ENCODE measurements around the gene EN1. TPM values are rescaled to one million over a fixed set of nuclear protein-coding genes. Genes with fewer than 3 reads are reported as not detected.

Gene EN1
- total and polyA plus RNA-seq, 2 of the 13 experiments (the other 11 are each of a cell fraction or from before 2014, with no cell fraction given) = not detected

GRCh38 chr2:118813111-118813510, 34.3 kb downstream of the EN1 start:
- H3K9me3 ChIP-seq (ENCODE audit: low read length) = no peaks in the 10 kb centered on the region
- H3K79me2 ChIP-seq (ENCODE audit: insufficient read depth, low read length) = no peaks in the 10 kb centered on the region
- BruUV-seq (replicated peaks) = no TSS peak
- WGBS (ENCODE audit: low lambda C conversion rate) = 15% methylated on average over 8 of the region's 8 CpGs
- FAIRE-seq = no peak
- H3K4me3 ChIP-seq (replicated peaks in 1 of 3; ENCODE audit: insufficient read depth in 1 of 3, low read depth in 2 of 3, low read length in 3 of 3) = no peak overlapping the region
- ChIA-PET CTCF (ENCODE audit: low intra/inter-chr PET ratio, low total read pairs) (no interaction called here), POLR2A (no interaction called here)
- no peak overlapping the region for H2AFZ ChIP-seq (ENCODE audit: low read length)
- no peak overlapping the region for H3K4me2 ChIP-seq (ENCODE audit: low read depth, low read length)
- peaks cover 5 to 54% of the 10 kb centered on the region in 2 experiments; a peak in 4 of 5 replicates for H3K27me3 ChIP-seq (ENCODE audit: control insufficient read depth in 1 of 2, insufficient read depth in 2 of 2, low read length in 2 of 2)
- H3K4me1 ChIP-seq (ENCODE audit: insufficient read depth, low read length) = no peaks in the 10 kb centered on the region
- H4K20me1 ChIP-seq (ENCODE audit: insufficient read depth, low read length) = no peaks in the 10 kb centered on the region
- ATAC-seq = no peak
- in situ Hi-C loops (cut with HindIII; ENCODE audit: extremely low pct_ligation_motif_present, low pct_unique_long_range_greater_than_20kb) = no loop called here
- H3K36me3 ChIP-seq (replicated peaks in 1 of 2; ENCODE audit: control insufficient read depth in 1 of 2, insufficient read depth in 2 of 2, low read length in 2 of 2) = no peaks in the 10 kb centered on the region
- H3K27ac ChIP-seq (ENCODE audit: extremely low read length, insufficient read depth, low read length) = no peak overlapping the region
- no peak overlapping the region for H3K9ac ChIP-seq (ENCODE audit: insufficient read depth, low read depth, low read length)
- TF ChIP-seq MAF1 (CRISPR knock-in tag; IDR thresholded peaks at IDR 0.05; ENCODE audit: borderline replicate concordance) (no peak), PRPF4 (IDR thresholded peaks at IDR 0.05; ENCODE audit: low read depth, low read length, poor library complexity, severe bottlenecking) (no peak), ZSCAN20 (CRISPR knock-in tag; IDR thresholded peaks at IDR 0.05; ENCODE audit: borderline replicate concordance) (no peak), ATF1 (CRISPR knock-in tag; IDR thresholded peaks at IDR 0.05) (no peak), FOXK2 (IDR thresholded peaks at IDR 0.05) (no peak), HDAC6 (IDR thresholded peaks at IDR 0.05; ENCODE audit: low read depth, low read length) (no peak), THYN1 (CRISPR knock-in tag; IDR thresholded peaks at IDR 0.05; ENCODE audit: borderline replicate concordance, low read depth) (no peak), ZNF800 (CRISPR knock-in tag; IDR thresholded peaks at IDR 0.05) (no peak), ZSCAN25 (CRISPR knock-in tag; IDR thresholded peaks at IDR 0.05) (no peak), MLXIP (CRISPR knock-in tag; IDR thresholded peaks at IDR 0.05; ENCODE audit: borderline replicate concordance) (no peak), ZNF34 (CRISPR knock-in tag; IDR thresholded peaks at IDR 0.05; ENCODE audit: borderline replicate concordance) (no peak), ZNF121 (CRISPR knock-in tag; IDR thresholded peaks at IDR 0.05) (no peak), DPF2 (CRISPR knock-in tag; IDR thresholded peaks at IDR 0.05; ENCODE audit: borderline replicate concordance, low read depth) (no peak), REXO4 (CRISPR knock-in tag; IDR thresholded peaks at IDR 0.05; ENCODE audit: borderline replicate concordance) (no peak)
- DNase-seq (ENCODE audit: low spot score) = no peak
- intact Hi-C loops (cut with micrococcal nuclease; ENCODE audit: unreplicated experiment) = no loop called here
